Stimulated activated CD8-positive, alpha-beta memory T cell treated with anti-CD3 and anti-CD28 coated beads, Interleukin-15, amount 100 ng/mL, for 4 hours (primary cell): ENCODE data around the gene FAM107B.

Experiments
- DNase-seq, 2 donors: peaks; one replicate each; pipeline ENCODE4 v3.0.0-alpha.2; 2020; ENCODE audit warnings: low read depth in 2 of 2

The FAM107B gene

DNA sequence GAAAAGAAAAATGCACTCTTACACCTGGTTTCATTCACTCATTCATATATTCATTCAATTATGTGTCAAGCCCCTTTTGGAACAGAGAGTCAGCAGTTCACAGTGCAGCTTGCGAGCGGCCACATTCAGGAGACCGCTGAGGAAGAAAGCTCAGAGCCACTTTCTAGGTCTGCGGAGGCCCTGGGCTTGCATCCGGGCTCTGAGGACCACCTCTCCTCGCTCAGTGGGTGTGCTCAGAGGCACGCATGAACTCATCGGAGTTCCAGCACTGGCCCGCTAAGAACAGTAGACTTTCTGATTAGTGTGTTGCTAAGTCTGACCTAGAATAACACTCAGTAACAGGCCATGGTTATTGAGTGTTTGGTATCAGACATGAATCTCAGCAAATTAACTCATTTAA, 1.8 kb upstream of the FAM107B start:
- no peak for DNase-seq

DNA sequence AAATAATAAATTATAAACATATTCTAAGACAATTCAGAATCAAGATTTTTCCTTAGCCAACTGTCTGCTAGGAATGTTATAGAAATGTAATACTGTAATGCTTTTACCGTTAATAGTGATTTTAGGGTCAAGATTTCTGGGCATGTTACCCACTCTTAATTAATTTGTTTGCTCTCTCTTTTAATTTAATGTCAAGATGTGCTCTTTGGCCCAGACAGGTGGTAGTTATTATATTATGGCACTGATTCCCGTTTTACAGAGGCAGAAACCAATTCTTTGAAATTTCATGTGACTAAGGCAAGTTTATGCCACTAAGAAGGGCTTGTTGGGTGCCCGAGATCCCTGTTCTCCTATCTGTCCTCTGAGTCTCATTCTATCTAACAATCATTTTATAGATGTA, 959 bp upstream of the FAM107B start:
- DNase-seq, result no peak

DNA sequence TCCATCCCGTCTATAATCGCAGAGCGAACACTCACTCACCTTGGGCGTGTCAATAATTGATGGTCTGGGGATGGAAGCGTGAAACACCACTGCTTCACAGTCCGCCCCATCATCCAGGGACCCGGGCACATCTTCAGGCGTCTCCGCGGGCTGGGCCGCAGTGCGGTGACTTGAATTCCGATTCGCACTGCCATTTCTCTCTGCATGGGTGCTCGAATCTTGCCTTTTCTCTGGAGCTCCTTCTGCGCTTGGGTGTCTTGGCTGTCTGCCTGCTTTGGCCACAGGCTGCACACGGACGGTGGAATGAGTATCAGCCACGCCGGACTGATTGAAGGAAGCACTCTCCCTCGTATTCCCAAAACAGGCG, 500 bp downstream of the FAM107B start:
- no peak for DNase-seq

DNA sequence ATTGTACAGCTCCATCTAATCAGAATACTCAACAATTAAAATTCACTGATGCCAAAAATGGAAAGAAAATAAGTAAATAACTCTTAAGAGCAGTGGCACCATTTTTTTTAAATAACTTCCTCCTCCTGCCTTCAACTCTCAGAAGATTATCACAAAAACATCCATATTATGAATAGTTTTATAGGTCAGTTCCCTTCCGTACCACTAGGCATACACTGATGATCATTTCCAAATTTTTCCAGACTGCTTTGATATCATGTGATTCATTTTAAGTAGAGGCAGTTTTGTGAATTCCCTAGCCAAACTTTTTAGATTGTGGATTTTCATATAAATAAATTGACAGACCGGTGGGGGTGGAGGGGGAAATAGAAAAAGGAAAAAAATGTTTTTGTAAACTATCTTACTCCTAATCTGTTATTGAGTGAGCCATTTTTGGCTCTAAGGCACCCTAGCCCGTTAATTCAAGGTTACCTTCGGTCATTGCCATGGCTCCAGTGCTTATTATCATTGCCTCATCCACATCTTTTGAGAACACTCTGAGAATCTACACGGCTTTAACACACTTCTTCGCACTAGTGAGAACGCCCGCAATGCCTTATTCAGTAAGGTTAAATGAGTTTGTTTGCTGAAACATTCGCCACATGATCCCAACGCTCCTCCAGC, 1.0 kb downstream of the FAM107B start:
- no peak for DNase-seq

DNA sequence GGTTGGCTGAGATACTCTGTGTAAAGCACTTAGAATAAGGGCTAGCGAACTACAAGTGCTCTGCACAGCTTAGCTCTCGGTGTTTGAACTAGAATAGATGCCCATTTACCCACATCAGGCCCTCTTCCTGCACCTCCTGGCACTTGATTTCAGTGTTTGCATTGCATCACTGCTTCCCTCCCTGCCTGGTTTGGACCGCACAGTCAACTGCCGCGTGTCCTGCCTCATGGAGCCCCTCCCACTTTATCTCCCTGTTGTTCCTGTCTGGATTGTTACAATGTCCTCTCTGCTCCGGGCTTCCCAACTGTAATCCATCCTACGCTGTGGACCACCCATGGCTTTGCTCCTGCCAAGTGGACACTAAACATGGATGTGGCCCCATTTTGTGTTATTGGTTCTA, 2.3 kb downstream of the FAM107B start:
- DNase-seq, result no peak

DNA sequence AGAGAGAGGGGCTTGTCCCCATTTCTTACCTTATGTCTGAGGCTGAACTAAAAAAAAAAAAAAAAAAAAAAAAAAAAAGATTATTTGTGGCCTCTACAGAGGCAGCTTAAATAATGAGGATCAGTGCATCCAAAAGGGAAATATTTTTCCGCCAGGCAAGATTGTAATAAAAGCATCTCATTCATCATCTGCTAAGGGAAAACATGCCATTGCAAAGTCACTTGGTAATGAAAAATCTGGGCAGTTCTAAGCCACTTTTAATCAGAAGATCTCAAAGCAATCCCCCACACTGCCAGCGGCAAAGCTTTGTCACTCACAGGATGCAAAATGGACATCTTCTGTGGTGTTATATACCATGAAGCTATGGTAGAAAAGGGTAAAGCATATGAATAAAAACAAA, 3.8 kb downstream of the FAM107B start:
- DNase-seq, result no peak

DNA sequence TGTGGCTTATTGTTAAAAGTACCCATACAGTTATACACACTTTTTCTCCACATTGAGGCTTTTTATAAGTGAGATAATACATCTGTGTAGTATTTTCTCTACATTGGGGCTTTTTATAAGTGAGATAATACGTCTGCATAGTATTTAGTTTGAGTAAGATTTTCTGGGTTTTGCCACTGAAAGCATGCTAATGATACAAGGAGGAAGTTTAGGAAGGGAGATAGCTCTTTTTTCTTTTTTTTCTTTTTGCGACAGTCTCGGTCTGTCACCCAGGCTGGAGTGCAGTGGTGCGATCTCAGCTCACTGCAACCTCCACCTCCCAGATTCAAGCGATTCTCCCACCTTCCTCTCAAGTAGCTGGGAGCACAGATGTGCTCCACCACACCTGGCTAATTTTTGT, 13.3 kb downstream of the FAM107B start:
- no peak for DNase-seq

DNA sequence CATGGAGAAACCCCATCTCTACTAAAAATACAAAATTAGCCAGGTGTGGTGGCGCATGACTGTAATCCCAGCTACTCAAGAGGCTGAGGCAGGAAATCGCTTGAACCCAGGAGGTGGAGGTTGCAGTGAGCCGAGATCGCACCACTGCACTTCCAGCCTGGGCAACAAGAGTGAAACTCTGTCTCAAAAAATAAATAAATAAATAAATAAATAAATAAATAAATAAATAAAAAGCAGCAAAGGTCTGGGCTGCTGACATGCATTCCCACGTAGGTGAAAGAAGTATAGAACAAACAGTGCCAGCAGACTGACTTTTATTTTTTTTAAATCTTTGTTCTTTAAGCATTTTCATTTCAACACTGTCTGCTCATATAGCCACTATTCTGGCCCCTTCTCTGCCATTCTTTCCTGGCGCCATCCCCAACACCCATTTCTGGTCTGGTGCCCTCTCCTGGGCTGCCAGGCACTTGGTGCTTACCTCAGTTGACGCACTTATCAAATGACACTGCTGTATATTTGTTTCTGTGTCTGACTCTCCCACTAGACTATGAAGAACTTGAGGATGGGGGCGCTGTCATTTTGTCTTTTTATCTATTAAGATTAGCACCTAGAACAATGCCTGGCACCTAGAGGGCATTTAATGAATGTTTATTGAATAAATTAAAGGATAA, 15.6 kb downstream of the FAM107B start:
- no peak for DNase-seq

DNA sequence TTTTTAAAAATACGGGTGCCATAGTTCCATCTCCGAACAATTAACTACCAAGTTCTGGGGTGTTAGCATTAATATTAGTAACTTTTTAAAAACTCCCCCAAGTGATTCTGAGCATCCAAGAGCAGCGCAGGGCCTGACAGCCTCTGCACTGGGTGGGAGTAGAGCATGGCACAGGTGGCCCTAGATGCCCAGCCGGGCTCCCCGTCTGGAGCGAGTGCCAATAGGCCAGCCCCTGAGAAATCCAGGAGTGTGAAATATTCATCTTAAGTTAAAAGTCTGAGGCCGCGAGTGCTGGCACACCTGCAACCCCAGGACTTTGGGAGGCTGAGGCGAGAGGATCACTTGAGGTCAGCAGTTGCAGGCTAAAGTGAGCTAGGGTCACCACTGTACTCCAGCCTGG, 16.2 kb downstream of the FAM107B start:
- no peak for DNase-seq

DNA sequence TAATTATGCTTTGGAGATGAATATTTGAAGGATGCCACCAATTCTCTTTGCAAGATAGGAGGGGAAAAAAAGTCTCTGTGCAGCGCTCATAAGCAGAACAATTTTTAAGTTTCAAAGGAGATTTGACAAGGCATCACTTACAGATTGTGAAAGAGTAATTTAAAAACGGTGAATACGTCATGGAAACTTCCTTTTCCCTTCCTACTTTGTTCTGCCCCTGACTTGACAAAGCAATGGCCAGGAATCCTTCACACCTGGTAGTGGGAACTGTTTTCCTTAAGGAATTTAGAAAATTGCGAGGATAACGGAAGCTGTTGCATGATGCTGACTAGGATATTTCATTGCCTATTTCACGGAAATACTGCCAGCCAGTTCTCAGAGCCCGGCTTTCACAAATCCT, 16.7 kb downstream of the FAM107B start:
- DNase-seq, result no peak

DNA sequence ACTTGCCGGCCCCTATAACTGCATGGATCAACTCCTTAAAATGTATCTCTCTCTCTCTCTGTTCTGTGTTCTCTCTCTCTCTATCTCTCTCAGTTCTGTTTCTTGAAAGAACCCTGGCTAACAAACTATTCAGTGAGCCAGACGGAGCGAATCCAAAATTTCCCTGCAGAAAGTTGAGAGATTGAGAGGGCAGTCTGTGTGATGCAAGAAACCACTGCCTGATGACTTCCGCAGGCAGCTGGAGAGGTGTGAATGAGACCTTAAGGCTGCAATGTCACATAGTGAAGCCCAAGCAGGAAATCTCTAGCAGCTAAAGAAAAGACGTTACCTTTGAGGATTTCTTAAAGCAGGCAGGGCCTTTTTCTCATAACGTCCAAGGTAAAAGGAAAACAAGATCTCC, 17.3 kb downstream of the FAM107B start:
- DNase-seq, result no peak

DNA sequence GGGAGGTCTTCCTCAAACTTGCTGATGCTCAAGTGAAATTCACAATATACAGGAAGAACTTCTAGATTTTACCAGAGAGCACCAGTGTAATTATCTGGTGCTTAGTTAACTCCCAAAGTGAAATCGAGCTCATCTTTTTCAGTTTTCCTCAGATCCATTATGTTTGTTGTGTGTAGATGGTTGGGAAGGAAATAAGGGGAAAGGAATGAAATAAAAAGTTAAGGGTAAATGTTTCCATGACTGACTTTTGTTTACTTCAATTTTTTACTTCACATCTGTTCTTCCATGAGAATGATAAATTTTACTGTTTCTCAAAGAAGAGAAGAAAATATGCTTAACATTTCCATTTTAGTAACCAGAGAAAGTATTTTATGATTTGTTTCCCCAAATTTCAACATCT, 21.3 kb downstream of the FAM107B start:
- DNase-seq, result no peak

DNA sequence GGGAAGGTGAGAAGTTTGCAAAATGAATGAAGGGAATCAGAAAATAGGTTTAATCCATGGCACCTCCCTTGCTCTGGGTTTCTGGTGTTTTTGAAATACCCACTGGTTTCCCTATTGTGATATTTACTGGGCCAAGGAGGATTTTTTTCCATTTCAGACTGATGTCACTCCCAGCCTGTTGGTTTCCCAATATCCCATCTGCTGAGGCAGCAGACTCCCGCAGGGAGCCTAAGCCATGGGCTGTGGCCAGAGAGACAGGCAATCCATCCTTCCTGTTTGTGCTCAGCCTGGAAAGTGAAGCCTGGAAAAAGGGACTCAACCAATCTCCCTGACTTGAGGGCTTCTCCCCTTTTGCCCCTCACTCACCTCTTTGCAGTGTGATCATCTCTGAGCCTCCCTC, 22.8 kb downstream of the FAM107B start:
- DNase-seq, result no peak

DNA sequence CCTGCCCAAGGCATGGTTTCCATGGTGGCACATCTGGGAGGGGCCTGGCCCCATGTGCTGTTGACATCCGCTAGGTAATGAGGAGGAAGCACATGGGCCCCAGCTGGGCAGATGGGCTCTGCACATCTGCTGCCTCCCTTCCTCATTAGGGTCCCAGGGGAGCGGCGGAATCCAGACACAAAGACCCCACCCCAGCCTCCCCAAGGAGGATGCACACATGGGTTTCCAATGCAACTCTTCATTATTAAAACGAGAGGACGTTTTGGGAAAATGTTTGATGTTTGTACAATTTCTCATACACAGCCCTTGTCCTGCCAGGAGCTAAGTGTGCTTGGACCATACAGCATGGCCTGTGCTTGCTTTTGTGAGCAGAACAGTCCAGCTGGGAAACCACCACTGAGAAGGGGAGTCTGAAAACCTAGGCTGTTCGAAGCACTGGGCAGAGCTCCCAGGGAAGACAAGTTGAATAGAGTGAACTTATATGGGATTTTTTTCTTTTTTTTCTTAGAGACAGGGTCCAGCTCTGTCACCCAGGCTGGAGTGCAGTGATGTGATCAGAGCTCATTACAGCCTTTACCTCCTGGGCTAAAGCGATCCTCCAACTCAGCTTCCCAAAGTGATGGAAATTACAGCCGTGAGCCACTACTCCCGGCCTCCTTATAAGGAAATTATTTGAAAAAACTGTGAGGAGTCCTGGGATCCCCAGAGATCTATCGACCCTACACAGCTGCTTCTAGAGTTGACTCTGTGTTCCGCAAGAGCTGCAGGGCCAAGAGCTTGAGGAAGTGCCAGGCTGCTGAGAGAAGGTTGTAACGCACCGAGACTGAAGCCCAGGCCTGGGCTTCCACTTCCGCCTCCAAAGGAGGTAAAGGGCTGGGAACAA, 23.4 kb downstream of the FAM107B start:
- DNase-seq, result no peak

DNA sequence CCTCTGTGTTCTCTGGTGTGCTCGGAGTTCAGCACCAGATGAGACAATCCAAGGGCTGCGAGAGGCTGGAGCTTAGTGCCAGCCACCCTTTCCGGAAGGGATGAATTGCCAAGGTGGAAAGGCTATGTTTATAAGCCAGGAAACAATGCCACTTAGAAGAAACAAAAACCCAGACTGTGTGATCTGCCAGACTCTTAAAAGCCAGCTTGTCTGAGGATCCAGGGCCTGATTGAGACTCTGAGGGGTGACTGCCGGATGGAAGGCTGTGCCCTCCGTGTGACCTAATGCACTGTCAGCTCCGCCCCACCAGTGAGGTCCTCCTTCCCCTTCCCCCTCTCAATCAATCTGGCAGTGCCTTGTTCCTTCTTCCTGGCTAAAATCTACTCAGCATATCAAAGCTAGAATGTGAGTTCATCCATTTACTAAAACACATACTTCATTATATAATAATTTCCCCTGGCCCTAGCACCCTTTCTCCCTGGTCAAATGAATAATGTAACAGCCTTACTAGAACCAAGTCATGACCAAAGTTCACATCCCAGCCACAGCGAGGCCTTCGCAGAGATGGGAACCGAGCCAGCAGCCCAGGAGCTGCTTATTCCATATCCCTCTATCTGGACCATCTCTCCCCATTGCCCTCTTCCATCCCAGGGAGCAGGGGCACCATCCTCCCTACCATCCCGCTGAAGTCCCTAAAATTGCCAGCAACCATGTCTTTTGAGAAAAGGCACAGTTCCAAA, 25.5 kb downstream of the FAM107B start:
- DNase-seq, result no peak

DNA sequence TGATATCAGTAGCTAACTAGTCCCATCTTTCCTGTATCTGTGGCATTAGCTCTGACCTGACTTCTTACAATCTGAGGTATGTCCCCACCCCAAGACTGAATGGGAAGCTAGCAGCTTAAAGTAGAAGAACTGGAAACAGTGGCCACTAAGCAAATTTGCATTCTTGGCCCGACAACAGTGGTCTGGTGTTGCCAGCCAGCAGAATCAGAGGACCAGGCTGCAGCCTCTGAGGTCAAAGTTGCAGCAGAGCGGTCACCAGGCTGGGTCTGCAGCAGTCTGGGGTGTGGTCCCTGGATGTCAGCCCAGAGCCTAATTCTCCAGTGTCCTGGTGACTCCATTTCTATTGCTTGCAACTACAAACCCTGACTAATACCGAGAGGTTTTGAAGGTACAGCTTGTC, 26.3 kb downstream of the FAM107B start:
- DNase-seq, result no peak

DNA sequence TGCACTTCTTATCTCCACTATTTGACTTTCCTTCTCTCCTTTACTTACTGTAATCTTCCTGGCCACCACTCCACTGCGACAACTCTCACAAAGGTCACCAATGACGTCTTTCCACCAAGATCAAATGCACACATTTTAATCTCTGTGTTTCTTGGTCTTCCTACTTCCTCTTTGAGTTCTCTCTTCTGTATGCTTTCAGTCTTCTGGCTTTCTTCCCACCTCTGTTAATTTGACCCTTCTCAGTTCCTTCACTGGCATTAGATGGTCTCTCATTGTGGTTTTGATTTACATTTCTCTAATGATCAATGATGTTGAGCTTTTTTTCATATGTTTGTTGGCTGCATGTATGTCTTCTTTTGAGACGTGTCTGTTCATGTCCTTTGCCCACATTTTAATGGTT, 31.9 kb downstream of the FAM107B start:
- DNase-seq, result no peak

DNA sequence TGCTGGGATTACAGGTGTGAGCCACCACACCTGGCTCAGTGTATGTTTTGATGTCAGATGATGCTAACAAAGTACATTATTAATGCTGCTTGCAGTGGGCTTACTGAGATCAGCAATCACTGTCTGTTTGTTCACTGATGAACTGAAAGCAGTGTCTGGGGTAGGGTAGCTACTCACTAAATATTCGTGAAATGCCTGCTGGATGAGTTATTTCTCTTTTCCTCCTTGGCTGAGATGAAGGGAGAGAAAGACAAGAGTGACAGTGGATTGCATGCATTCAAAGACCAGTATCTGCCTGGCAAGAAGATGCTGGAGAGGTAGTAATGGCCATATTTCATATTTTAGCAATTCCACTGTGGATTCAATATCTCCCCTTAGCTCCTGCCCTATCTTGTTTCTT, 32.3 kb downstream of the FAM107B start:
- no peak for DNase-seq

DNA sequence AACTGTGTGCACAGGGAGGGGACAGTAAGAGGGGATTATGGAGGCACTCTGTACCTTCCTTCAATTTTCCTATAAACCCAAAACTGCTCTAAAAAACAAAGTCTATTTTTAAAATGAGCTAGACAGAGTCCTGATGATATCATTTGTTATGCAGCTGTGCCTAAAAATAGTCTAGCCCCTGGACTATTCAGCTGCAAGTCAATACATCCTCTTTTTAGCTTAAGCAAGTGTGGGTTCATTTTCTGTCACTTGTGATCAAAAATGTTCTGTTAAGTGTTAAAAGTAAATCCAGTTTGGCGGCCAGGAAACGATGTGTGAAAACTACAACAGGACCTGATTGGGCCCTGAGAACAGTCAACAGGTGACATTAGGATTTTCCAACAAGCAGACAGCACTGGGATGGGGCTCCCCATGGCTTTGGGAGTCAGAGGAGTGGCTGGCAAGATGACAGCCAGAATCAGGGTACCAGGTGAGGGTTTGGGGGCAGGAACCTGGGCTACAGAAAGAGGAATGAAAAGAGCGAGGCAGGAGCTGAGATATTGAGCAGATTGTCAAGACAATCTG, 33.9 kb downstream of the FAM107B start:
- no peak for DNase-seq

DNA sequence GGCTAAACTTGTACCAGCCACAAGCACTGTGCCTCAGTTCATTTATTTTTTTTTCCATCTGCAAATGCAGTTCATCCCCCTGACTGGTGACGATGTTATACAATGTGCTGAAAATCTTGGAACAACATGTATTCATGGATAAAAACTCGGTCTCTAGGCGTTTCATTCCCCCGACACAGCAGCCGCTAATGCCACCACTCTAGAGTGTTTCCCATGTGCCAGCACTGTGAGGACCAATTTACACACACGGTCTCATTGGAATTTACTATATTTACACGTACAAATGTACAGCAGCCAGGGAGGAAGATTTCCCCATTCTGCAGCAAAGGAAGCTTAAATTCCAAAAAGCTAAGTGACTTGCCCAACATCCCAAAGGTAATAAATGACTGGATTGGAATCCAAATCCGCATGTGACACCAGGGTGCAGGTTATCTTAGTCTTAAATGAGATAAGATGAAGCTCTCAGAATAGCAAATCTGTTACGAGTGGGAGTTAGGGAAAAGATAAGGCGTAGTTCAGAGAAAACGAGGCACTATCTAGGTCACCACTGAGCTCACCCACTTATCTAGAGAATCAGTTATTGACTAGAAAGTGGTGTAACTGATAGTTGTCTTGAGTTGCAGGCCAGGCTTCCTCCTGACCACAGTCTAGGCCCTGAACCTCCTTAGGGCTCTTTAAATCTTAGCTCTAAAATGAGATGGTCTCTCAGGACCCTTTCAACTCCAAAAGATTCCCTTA, 36.7 kb downstream of the FAM107B start:
- DNase-seq, result no peak

DNA sequence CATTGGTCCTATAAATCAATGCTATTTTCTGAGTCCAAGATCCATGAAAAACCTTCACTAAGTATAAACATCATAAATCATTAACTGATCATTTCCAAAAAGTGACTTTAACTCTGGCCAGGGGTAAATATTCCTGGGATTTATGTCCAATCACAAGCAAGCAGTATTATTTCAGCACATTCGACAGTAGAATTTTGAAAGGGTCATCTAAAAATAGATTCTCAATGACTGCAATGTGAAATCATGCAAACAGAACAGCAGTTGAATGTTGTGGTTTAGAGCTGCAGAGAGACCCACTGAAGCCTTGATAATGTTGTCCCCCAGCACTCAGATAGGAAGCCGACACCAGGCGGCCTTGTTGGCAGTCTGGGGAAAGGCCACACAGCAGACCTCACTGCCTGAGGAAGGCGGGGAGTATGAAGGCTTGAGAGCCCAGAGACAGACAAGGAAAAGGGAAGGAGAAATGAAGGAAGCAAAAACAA, 38.1 kb downstream of the FAM107B start:
- no peak for DNase-seq
